Measurements from ENCODE around the gene TRIM26. TPM values are rescaled to one million over a fixed set of nuclear protein-coding genes. Genes with fewer than 3 reads are reported as not detected.

Gene TRIM26
- total RNA-seq, 4 donors from 2014 or later = 38.1 to 57.8 (median 45.8) TPM

DNA sequence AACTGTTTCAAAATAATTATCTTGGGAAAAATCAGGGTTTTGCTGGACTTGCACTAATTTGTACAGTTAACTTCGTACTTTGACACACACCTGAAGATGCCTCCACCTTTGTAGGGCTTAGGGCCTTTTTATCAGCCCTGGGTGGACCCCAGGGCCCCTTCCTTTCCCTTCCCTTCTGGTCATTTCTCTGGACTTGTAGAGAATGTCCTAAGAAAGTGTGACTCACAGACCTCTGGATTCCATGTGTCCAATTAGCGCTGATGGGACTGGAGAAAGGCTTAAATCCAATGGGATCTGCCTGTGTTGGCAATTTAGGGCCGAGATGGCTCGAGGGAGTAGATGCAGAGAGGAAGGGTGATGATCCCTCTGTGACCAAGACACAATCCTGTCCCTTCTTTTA is 40.5 kb downstream of the TRIM26 start:
- ATAC-seq = no peak
- TF ChIP-seq, protein P1, sequence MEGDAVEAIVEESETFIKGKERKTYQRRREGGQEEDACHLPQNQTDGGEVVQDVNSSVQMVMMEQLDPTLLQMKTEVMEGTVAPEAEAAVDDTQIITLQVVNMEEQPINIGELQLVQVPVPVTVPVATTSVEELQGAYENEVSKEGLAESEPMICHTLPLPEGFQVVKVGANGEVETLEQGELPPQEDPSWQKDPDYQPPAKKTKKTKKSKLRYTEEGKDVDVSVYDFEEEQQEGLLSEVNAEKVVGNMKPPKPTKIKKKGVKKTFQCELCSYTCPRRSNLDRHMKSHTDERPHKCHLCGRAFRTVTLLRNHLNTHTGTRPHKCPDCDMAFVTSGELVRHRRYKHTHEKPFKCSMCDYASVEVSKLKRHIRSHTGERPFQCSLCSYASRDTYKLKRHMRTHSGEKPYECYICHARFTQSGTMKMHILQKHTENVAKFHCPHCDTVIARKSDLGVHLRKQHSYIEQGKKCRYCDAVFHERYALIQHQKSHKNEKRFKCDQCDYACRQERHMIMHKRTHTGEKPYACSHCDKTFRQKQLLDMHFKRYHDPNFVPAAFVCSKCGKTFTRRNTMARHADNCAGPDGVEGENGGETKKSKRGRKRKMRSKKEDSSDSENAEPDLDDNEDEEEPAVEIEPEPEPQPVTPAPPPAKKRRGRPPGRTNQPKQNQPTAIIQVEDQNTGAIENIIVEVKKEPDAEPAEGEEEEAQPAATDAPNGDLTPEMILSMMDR (IDR thresholded peaks at IDR 0.05) = no peak
- TF ChIP-seq POLR2A (IDR thresholded peaks at IDR 0.05) (no peak), POLR2AphosphoS5 (IDR thresholded peaks at IDR 0.05) (no peak)
- 93 to 100% methylated on average over 1 to 3 of the region's 4 CpGs for WGBS, 2 donors (ENCODE audit: low coverage in 1 of 2)
- H3K4me3 ChIP-seq = no peak overlapping the region
- H3K36me3 ChIP-seq = no peaks in the 10 kb centered on the region
- H3K9me3 ChIP-seq = no peaks in the 10 kb centered on the region
- H3K27ac ChIP-seq = no peak overlapping the region
- H3K4me1 ChIP-seq = peaks cover 0 to 9% (median 7%) of the 10 kb centered on the region in 3 donors
- H3K27me3 ChIP-seq = peaks cover 89% of the 10 kb centered on the region

DNA sequence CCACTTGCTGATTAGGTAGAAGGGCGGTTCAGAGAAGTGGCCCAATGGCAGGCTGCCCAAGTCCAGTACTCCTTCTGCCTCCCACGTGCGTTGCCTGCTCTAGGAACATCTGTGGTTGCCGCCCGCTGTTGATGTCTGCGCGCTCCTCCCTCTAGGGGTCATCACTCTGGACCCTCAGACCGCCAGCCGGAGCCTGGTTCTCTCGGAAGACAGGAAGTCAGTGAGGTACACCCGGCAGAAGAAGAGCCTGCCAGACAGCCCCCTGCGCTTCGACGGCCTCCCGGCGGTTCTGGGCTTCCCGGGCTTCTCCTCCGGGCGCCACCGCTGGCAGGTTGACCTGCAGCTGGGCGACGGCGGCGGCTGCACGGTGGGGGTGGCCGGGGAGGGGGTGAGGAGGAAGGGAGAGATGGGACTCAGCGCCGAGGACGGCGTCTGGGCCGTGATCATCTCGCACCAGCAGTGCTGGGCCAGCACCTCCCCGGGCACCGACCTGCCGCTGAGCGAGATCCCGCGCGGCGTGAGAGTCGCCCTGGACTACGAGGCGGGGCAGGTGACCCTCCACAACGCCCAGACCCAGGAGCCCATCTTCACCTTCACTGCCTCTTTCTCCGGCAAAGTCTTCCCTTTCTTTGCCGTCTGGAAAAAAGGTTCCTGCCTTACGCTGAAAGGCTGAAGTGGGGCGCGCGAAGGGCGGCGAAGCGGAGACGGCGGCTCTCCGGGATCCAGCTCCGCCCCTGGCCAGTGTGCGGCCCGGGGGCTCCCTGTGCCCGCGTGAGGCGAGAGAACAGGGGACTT is 41.3 kb downstream of the TRIM26 start:
- Histone ChIP-seq H3K9me3 (no peaks in the 10 kb centered on the region), H3K4me3 (peak overlapping the region in 1 of 2 donors; percentile 22), H3K4me1 (peaks cover 0 to 9% (median 7%) of the 10 kb centered on the region in 3 donors), H3K27ac (no peak overlapping the region), H3K36me3 (no peaks in the 10 kb centered on the region), H3K27me3 (peaks cover 91% of the 10 kb centered on the region)
- no peak for TF ChIP-seq EP300 (IDR thresholded peaks at IDR 0.05)
- TF ChIP-seq POLR2A (IDR thresholded peaks at IDR 0.05) = no peak
- TF ChIP-seq POLR2AphosphoS5 (IDR thresholded peaks at IDR 0.05) = no peak
- TF ChIP-seq, protein P1 (IDR thresholded peaks at IDR 0.05) = no peak
- 8 to 10% methylated on average over 10 to 18 of the region's 62 CpGs for WGBS, 2 donors (ENCODE audit: low coverage in 1 of 2)
- no peak for ATAC-seq

DNA sequence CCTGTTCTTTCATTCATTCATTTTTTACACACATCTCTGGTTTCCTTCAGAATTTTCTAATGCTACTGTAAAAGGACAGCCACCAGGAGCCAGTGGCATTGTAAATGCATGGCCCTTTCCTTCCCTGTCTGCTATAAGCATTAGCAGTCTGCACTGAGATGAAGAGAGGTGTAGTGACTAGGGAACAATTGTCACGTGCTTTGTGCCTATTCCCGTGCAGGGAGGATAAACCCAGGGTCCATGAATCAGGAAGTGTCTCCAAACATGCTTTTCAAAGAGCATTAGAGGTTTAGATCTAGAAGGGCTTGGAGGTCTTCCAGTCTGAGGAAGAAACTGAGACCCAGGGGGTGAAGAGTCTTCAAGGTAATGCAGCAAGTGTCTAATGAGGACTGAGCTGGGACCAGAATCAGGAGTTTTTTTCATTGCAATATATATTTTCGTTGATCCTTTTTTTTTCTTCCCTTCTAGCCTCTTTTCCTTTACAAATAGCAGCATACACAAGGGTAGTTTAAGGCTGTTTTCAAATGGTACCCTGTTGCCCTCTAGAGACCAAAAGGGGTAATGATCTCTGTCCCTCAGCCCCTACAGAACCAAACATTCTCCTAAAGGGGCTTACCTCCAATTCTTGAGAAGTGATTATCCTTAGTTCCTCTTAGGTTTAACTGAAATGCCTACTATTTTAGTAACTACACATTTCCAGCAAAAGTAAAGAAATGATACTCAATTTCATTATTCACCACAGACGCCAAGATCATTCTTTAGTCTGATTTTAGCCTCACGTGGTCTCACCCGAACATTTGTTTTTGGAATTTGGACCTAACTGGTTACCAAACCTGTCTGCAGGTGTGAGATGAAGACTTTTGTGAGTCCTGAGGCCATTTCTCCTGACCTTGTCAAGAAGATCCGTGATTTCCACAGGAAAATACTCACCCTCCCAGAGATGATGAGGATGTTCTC is 43.3 kb downstream of the TRIM26 start:
- ATAC-seq = no peak
- H3K4me3 ChIP-seq = no peak overlapping the region
- H3K27me3 ChIP-seq = peaks cover 79% of the 10 kb centered on the region
- H3K4me1 ChIP-seq = peaks cover 0 to 9% (median 7%) of the 10 kb centered on the region in 3 donors
- no peaks in the 10 kb centered on the region for H3K36me3 ChIP-seq
- no peak overlapping the region for H3K27ac ChIP-seq
- TF ChIP-seq, protein P1 (IDR thresholded peaks at IDR 0.05) = peak; percentile 45 to 64 (median 53)
- no peak for TF ChIP-seq EP300 (IDR thresholded peaks at IDR 0.05)
- 15 to 38% methylated on average over 6 to 7 of the region's 7 CpGs for WGBS, 2 donors (ENCODE audit: low coverage in 1 of 2)
- no peaks in the 10 kb centered on the region for H3K9me3 ChIP-seq

DNA sequence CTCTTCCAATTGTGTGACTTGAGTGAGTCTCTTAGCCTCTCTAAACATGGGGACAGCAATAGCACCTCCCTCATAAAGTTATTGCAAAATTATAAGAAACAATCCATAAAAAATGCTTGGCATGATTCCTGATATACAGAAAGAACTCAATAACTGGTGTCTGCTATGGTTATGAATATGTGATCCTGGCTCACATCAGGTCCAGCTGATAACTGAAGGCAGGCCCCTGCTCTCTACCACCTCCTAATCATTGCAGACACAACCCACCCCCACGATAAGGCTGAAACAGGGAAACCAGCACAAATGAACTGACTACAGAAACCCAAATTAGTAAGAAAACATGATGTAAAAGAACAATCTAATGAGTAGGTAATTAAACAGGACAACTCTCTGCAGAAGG is 44.5 kb downstream of the TRIM26 start:
- ATAC-seq = no peak
- peaks cover 0 to 9% (median 7%) of the 10 kb centered on the region in 3 donors for H3K4me1 ChIP-seq
- H3K9me3 ChIP-seq = no peaks in the 10 kb centered on the region
- WGBS, 2 donors (ENCODE audit: low coverage in 1 of 2) = 33 to 67% methylated on average over 1 of the region's 1 CpG
- H3K27me3 ChIP-seq = peaks cover 80% of the 10 kb centered on the region
- no peaks in the 10 kb centered on the region for H3K36me3 ChIP-seq
- TF ChIP-seq EP300 (IDR thresholded peaks at IDR 0.05) (no peak), POLR2AphosphoS5 (IDR thresholded peaks at IDR 0.05) (no peak), POLR2A (IDR thresholded peaks at IDR 0.05) (no peak)
- TF ChIP-seq, protein P1 (IDR thresholded peaks at IDR 0.05) = no peak
- no peak overlapping the region for H3K27ac ChIP-seq
- no peak overlapping the region for H3K4me3 ChIP-seq
